Inflammatory macrophage (primary cell): ENCODE measurements around the gene SORD.
"Not testable (repeated sequence)": the region's sequence is repeated elsewhere in the genome, so short reads cannot be mapped to it uniquely, and the experiment has no call there.

Experiments
- DNase-seq, 2 donors: peaks; one replicate each; pipeline ENCODE4 v3.0.0-alpha.2; 2020 to 2022

The SORD gene

DNA sequence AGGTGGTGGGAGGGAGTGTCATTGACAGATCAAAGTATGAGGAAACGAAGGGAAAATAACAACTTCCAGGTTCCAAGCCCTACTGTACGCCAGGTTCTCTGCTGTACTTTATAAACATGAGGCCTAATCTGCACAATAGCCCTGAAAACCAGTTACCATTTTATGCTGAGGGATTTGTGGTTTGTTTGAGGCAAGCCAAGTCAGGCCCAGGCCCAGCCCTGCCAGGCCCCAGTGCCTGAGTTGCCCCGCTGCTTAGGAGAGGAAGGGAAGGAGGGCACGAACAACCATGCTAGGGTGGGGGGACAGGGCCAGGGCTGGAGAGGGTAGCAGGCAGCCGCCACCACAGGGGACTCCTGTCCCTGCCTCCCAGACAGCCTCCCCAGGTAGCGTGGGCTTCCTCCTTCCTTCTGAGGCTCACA lies 47.0 kb downstream of the SORD start:
- DNase-seq = peak in 1 of 2 donors; percentile 19

DNA sequence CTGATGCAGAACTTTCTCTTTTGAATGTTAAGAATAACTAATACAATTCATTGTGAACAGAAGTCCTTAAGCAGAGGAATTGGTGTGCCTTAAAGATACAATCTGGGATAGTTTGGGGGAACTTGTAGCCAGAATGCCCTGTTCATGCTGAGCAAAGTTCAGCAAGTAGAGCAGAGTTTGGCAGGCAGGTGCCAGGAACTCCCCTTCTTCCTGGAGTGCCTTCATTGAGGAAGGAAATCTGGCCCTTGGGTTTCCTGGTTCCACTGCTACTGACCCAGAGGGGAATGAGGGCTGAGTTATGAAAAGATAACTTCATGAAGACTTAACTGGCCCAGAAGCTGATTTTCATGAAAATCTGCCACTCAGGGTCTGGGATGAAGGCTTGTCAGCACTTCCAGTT lies 50.6 kb downstream of the SORD start:
- not testable (repeated sequence) for DNase-seq

DNA sequence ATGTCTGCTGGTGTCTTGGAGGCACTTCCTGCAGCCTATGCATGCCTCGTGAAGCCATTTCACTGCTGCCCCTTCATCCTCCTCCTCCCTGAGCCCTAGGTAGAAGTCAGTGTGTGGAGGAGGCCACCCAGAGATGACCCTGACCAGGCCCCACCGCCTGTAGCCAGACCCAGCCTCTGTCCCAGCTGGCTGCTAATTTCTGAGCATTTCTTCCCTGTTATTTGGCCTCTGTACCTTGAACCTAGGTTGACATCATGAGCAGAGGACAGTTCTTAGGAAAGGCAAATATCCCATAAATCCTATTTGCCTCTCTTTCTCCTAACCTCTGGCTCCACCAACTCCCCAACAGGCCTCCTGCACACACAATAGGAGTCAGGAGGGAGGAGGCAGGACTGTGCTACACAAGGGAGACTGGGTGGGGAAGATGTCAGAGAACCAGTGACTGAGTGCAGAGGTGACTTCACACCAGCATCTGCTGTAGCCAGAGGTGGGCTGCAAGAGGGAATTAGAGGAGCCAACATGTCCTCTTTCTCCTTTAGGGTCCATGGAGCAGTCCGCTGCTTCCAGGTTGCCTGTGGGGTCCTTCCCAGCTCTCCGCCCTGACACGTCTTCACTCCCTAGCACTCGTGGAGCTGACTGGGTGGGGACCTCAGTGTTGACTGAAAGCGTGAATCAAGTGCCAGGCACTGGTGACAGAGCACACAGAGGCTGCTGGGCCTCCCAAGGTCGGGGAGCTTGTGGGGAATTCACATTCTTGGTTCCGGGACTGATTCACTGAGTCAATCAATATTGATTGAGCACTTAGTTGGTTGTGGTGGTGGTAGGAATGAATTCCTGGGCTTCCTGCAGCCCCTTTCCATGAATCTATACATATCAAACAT lies 52.7 kb downstream of the SORD start:
- DNase-seq = not testable (repeated sequence)

DNA sequence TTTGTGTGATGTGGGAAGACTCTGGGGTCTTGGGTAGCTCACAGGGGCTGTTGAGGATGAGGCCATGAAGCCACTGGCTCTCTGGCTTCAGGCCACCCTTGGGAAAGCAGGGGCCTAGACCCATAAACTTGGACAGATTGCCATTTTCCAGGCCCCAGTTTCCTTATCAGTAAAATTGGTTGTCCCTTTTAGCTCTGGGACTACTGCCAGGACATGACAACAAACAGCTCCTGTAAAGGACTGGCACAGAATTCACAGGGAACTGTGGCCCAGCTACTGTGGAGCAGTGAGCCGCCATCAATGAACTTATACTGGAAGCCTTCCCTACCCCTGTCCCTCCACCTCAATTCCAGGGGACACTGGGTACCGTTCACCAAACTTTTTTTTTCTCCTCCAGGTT lies 54.4 kb downstream of the SORD start:
- DNase-seq = not testable (repeated sequence)

DNA sequence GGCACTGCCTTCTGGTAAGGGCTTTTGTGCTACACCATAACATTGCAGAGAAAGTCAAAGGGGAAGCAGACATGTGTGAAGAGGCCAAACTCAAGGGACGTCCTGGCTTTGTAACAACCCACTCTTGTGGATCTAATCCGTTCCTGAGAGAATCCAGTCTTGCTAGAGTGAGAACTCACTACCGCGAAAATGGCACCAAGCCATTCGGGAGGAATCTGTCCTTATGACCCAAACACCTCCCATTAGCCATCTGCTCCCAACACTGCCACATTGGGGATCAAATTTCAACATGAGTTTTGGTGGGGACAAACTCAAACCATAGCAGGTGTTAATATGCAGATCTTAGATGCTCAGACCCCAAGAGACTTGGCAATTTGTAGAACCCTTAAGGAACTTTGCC lies 56.2 kb downstream of the SORD start:
- DNase-seq = not testable (repeated sequence)

DNA sequence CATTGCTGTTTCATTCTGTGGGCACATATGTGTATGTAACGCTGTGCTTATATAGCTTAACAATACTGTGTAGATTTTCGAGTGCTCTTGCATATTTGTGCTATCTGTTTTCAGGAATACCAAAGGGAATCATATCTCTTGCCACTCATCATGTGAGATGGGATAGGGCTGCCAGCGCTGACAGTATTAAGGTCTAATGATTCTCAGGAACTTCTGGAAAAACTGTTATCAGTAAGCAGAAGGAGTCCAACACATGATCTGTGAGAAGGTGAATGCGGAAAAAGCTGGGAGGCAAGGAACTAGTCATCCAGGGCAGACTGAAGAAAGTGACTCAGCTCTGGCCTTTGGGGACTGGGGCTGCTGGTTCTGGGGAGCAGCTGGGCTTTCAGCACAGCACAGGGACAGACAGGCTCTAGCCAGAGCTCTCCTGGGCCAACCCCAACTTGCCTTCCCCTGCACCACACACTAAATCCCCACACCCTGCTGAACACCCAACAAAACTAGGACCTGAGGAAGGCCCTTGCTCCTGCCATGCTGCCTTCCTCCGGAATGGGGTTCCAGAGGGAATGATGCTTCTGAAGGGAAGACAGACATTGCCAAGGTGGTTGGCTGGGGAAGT lies 56.7 kb downstream of the SORD start:
- DNase-seq = not testable (repeated sequence)

DNA sequence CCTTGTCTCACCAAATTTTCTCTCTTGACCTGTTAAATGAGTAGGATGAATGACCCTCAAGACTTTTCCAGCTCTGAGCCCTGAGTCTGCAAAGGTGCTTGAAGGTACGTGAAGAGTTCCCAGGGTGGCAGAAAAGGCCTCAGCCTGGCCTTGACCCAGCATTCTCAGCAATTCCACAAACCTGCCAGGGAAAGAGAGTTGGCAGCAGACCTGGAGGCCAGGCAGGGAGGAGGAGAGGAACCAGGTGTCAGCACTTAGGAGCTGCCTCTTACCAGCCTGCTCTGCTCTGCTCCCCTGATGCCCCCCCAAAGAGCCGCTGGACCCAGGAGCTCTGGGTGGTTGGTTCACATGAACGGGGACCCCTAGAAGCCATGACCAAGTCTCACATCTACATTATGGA lies 57.6 kb downstream of the SORD start:
- not testable (repeated sequence) for DNase-seq

DNA sequence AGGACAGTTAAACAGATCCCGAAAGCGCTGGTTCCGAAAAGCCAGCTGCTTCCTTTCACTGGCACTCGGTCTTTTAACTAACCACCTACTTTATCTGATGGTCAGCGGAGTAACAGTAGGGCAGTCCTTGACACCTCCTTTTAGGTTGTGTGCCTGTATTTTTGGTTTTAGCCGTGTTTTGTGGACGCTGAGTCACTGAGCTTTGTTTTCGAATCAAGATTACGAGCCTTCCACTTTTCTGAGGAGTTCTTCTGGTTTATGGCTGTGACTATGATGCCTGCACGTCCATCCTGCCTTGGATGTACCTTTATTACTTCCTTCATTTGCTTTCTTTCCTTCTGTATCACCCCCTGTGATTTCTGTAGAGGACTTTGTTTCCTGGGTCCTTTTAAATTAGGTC lies 59.4 kb downstream of the SORD start:
- DNase-seq = not testable (repeated sequence)

DNA sequence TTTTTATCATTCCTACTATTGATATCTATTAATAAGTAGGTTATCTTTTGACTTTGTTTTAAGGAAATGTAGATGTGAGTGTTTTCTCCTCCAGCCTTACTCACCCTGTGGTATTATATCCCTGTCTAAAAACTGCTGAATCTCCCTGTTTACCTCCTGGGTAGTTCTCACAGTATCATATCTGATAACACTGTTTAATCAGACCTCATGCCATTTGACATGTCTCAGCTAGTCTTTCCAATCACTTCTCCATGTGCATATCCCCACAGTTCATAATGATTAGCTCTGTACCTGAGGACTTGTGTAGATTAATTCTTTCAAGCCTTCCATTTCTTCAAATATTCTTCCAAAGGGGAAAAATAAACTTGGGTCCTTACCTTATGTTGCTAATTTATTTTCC lies 60.2 kb downstream of the SORD start:
- no peak for DNase-seq

DNA sequence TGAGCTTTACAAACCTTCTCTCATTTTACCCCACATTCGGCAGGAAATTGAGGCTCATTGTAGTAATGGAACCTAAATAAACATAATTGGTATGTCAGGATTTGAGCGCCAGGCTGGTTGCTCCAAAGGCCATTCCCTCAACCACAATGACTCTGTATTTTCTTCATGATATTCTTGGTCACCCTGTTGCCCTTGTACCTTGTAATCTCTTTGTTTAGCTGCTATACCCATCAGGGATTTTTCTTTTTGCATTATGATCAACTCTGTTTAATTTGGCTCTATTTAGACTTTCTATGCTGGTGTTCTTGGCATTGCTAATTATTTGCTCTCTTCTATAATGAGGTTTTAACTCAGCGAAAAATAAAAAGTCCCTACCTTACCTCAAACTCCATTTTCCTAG lies 61.2 kb downstream of the SORD start:
- DNase-seq = no peak

DNA sequence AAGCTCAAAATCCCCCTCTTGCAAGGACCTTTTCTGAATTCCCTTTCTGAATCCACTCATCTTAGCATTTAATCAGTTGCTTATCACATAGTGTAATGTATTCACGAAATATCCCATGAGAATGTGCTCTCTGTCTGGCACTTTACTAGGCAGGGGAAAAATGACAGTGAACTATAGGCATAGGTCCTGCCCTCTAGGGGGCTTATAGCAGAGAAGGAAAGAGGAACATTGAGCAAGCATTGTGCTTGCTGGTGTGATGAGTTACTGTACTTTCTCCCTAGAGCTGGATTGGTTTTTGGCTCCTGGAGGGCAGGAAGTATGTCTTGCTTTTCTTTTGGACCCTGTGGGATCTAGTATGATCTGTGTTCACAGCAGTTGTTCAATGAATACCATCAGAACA lies 64.5 kb downstream of the SORD start:
- no peak for DNase-seq

DNA sequence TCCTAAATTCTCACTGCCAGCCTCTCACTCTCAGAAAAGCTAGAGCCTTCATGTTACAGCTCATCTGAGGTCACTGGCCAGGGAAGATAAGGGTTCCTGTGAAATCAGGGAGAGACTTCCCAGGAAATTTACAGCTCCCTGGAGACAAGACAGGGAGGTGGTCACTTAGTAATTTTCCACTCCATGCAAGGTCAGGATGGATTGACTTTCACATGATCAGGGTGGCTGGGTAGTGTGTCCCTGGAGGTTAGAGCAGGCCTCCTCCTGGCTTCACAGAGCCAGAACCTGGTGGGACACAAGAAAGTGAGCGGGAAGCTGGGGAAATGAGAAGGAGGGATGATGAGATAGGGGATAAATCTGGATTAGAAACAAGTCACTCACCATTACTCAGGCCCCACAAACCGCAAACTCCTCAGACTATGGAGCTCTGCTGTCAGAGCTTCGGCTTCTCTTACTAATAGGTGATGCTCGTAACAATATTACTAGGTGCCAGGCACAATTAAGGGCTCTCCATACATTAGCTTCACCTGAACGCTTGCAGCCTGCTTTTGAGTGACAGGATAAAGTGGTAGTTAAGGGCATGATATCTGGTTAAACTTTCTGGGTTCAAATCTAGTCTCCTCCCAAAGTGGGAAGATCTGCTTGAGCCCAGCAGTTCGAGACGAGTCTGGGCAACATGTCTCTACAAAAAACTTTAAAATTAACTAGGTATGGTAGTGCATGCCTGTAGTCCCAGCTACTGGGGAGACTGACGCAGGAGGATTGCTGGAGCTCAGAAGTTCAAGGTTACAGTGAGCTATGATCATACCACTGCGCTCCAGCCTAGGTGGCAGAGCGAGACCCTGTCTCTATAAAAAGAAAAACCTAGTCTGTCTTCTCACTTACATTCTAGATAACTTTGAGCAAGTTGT lies 66.1 kb downstream of the SORD start:
- no peak for DNase-seq

DNA sequence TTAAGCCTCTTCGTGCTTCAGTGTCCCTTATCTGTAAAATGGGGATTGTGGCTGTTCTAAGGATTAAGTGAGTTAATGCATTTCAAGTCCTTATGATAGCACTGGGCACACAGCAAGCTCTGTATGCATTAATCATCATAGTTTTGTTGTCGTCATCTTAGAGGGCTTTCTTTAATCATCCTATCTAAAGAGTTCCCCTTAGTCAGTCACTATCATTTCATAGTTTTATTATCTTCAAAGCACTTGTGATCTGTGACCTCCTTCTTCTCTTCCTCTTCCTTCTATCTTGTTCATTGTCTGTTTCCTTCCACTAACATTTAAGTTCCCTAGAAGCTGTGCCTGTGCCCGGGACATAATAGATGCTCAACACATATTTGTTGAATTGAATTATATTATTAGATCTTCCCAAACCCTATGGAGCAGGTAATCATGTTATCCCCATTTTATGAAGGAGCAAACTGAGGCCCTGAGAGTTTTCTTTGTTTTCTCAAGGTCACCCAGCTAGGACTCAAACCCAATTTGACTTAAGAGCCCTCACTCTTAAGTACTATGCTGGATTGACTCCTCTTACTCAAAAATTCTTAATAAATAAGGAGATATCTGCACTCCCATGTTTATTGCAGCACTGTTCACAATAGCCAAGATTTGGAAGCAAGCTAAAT lies 66.8 kb downstream of the SORD start:
- DNase-seq = no peak

DNA sequence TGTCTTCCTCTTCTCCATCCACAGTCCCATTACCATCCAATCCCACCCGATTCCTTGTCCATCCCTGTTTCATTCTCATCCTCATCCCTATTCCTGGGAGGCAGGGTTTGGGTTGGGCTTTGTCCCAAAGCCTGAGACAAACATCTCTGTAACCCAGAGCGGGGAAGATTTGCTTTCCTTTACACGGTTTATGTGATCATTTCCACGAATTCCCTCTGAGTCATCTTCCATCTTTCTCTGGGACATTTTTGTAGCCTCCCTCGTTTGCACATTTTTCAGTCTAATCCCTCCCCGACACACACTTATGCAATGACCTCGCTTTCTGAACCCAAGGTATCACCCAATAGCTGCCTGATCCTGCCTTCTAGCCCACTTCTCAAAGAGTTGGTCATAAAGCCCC lies 68.2 kb downstream of the SORD start:
- no peak for DNase-seq

DNA sequence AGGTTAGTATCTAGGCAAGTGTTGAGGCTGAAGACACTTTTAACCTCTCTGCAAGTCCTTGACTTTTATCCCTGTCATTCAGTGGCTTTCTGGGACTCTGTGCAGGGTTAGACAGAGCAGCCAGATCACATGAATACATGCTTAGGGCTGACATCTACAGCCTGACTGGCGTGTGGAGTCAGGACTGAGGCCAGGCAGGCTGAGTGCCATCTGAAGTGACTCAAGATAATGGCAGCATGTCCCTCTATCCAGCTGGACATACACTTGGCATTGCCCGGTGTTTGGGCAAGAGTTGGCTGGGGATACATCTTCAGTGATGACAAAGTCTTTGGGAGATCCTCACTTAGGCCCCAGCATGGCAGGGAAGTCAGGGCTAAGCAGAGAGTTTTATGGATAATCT lies 68.6 kb downstream of the SORD start:
- no peak for DNase-seq

DNA sequence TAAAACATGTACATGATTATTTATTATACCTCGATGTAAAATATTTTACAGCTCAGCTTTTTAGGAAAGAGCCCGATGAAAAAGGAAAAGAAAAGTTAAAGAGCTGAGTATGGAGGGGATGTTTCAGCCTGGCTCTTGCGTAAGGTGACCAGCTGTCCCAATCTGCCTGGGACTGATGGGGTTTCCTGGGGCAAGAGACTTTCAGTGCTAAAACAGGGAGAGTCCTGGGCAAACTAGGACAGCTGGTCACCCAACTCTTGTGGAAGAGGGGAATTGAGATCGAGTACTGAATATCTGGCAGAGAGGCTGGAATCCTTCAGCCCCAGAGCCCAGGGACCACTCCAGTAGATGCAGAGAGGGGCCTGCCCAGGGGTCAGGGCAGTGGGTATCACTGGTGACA lies 70.0 kb downstream of the SORD start:
- no peak for DNase-seq

DNA sequence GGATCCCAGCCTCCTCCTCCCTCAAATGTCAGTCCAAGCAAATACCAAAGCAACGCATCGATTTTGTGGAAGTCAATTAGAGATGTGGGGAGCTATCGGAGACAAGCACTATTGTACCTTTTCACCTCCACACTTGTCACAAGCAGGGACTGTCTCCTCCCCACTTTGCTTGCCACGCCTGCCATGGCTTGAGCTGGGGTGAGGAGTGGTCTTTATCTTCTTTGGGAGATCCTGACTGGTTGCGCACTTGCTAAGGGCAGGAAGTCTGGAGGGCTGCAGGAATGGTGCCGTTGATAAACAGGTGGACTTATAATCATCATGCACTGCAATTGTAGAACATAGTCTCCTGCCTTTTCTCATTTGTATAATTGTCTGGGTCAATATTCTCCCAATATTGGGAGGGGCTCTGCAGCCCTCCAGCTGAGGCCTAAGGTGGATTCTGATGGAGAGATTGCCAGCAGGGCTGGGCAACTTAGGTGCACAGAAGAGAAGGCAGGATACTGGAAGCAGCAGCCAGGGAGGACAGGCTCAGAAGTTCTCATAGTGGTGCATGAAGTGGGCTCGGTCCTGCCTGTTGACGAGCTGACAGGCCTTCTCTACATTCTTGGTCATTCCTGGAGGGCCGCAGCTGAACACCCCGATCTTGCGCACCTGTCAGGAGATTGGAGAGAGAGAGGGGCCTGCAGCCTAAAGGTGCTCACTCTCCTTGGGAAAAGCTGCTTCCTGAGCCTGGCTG lies 70.8 kb downstream of the SORD start:
- no peak for DNase-seq

DNA sequence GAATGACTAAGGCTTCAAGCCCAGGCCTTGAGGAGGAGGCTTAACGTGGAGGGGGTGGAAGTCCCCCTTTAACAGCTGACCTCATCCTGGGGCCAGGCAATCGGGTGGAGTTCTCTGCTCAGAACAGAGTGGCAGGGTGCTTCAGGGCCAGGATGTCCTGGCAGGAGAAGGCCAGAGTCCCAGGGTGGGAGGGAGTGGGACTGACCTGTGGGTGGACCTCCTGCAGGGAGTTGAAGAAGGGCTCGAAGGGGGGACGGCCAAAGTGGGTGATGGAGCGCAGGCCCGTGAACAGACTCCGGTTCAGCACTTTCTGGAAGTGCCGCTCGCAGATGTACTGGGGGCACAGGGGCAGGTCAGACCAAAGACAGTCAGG lies 71.3 kb downstream of the SORD start:
- no peak for DNase-seq

DNA sequence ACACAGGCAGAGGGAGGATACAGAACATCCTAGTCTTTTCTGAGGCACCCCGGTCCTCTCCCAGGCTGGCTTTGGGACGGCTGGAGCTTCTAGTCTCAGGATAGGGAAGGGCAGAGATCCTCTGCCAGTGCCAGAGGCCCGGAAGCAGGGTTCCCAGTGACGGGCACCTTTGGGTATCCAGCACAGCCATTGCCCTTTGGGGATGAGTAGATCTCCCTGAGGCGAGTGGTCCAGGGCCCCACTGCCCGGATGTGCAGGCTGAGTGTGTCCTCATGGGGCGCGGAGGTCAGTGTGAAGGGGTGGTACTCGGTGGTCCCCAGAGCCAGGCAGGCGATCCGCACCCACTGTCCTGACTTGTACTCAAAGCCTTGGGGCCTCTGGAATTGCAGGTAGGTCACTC lies 72.7 kb downstream of the SORD start:
- no peak for DNase-seq

DNA sequence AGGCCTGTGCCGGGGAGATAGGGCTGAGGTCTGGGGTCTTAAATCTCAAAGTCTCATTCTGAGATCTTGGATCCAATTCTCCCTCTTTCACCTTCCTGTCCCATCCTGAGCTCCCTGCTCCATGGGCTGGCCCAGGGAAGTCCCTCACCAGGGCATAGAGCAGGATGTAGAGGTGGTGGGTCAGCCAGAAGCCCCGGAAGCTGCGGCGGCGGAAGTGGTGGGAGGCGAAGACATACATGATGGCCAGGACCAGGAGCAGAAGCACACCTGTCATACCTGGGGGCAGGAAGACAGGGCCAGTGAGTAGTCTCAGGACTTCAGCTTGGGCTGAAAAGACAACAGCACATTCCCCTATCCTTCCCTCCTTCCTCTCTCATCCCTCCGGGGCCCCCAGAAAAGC lies 74.5 kb downstream of the SORD start:
- no peak for DNase-seq

DNA sequence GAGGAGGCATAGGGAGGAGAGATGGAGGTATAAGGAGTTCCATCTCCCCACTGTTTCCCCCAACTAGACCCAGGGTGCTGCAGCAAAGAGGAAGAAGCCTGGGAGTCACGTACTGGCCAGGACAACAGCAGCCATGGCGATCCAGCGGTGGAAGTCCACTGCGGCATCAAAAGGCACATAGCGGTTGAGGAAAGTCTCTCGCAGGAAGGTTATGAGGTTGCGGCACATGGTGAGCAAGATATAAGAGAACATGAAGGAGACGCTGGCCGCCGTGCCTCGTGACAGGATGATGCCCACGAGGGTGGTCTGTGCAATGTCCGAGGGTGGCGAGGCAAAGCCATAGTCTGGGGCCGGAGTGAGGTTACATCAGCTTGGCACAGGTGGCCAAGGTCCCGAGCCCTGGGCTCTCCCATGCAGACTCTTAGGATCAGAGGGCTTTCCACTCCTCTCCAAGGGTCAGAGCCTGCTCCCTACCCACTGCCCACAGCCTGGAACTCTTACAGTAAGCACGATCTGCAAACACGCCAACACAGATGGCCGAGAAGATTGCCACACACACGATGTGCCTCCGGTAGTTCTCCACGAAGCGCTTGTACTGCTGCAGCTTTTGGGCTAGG lies 76.7 kb downstream of the SORD start:
- no peak for DNase-seq
